NCI-H1436 (cell line): Measurements from ENCODE around the gene CILP2.

Experiments
- DNase-seq: peaks from one replicate; lab custom pipeline; 2025; lab: John Stamatoyannopoulos, UW

The CILP2 gene, protein sequence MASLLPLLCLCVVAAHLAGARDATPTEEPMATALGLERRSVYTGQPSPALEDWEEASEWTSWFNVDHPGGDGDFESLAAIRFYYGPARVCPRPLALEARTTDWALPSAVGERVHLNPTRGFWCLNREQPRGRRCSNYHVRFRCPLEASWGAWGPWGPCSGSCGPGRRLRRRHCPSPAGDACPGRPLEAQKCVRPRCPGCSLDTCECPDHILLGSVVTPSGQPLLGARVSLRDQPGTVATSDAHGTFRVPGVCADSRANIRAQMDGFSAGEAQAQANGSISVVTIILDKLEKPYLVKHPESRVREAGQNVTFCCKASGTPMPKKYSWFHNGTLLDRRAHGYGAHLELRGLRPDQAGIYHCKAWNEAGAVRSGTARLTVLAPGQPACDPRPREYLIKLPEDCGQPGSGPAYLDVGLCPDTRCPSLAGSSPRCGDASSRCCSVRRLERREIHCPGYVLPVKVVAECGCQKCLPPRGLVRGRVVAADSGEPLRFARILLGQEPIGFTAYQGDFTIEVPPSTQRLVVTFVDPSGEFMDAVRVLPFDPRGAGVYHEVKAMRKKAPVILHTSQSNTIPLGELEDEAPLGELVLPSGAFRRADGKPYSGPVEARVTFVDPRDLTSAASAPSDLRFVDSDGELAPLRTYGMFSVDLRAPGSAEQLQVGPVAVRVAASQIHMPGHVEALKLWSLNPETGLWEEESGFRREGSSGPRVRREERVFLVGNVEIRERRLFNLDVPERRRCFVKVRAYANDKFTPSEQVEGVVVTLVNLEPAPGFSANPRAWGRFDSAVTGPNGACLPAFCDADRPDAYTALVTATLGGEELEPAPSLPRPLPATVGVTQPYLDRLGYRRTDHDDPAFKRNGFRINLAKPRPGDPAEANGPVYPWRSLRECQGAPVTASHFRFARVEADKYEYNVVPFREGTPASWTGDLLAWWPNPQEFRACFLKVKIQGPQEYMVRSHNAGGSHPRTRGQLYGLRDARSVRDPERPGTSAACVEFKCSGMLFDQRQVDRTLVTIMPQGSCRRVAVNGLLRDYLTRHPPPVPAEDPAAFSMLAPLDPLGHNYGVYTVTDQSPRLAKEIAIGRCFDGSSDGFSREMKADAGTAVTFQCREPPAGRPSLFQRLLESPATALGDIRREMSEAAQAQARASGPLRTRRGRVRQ

DNA sequence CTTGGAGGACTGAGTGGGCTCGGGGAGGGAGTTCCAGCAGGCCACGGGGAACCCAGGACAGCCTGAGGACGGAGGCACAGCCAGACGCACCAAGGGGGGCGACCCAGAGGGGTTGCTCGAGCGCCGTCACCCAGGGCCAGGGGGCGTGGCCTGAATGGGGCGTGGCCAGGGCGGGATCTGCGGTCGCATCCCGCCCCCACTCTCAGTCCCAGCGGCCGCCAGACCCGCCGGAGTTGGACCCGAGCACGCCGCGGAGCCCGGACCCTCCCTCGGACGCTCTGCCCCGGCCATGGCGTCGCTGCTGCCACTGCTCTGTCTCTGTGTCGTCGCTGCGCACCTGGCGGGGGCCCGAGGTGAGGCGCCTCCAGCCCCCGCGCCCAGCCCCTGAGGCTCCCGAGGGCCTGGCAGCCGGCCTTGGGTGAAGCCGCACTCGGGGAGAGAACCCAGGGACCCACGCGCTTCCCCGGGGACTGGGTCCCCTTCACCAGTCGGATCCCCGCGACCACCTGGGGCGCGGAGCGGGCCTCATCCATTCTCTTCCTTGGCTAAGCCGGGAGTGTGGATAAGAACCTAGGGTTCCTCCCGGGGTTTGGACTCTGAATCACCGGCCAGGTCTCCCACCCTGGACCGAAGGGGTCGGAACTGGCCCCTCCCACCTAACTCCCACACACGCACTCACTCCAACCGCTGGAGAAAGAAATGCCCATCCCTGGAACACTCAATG is at the start of gene CILP2:
Gene CILP2 (plus strand): TSS at position 205 of the 724 bp plus-strand sequence. CDS start 85 bp downstream, at position 290.
- DNase-seq, result peak; percentile 65

DNA sequence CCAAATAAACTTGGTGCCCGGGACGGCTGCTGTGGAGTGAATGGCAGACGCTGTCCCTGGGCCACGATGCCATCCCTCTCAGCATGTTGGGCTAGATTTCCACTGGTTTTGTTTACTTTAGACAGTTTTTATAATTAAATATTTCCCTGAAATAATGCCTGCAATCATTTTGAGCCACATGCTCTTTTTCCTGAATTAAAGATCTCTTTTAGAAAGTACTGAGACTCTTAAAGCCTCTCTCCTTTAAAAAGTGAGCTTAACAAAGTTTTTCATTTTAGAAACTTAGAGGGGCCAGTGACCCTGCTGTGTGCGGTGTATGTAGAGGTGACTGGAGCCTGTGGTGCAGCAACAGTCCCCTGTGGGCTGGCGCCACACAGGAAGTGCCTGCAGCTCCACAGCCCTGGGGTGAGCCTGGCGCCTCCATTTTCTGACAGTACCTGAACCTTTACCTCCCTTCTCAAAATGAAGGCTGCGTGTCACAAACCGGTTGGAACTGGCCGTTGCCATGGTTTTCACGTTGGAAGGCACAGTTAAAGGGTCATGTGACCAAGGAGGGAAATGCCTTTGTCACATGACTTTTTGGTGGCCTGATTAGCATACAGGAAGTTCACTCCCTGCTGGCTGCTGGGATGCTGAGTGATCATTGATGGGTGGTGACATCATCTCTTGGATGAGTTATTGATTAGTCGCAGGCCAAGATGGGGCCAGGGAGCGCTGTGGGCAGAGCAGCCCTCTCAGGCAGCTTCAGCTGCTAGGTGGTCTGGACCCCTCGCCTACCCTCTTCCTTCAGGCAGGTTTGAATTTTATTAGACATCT is 49.0 kb upstream of the CILP2 start:
- peak; percentile 66 for DNase-seq

DNA sequence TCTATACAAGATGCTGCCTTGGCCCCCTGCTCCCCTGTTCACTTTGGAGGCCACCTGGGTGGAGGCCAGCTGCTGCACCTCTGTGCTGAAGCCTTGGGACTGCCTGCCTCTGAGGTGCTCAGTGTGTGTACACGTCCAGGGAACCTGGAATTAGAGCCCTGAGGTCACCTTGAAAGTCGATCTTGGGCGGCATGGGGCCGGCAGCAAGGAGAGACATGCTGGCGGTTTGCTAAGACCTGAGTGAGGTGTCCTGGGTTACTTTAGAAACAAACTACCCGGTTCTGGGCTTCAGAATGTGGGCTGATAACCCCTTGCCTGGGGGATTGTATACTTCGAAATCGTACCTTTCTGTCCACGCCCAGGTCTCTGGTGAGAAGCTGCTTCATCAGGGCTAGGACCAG is 48.3 kb upstream of the CILP2 start:
- no peak for DNase-seq

DNA sequence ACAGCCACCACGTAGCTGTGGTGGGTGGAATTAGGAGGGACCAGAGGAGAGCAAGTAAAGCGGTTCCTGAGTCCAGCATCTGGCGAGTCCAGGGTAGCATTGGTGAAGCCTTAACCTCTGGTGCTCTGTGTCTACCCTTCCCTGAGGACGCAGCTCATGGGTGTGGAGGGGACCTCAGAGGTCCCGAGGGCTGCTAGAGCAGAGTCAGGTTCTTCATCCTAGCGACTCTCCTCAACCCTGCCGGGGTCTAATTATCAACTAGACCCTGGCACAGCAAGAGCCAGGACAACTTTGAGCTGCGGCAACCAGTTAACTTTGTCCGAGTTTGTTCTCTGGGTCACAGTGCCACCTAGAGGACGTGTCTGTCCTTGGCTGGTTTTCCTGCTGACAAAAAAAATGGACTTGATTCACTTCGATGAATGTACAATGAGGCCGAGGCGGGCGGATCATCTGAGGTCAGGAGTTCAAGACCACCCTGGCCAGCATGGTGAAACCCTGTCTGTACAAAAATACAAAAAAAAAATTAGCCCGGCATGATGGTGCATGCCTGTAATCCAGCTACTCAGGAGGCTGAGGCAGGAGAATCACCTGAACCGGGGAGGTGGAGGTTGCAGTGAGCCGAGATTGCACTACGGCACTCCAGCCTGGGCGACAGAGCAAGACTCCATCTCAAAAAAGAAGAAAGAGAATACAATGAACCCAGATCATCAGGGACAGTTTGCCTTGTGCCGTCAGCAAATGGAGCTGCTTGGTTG is 47.7 kb upstream of the CILP2 start:
- peak; percentile 50 for DNase-seq

DNA sequence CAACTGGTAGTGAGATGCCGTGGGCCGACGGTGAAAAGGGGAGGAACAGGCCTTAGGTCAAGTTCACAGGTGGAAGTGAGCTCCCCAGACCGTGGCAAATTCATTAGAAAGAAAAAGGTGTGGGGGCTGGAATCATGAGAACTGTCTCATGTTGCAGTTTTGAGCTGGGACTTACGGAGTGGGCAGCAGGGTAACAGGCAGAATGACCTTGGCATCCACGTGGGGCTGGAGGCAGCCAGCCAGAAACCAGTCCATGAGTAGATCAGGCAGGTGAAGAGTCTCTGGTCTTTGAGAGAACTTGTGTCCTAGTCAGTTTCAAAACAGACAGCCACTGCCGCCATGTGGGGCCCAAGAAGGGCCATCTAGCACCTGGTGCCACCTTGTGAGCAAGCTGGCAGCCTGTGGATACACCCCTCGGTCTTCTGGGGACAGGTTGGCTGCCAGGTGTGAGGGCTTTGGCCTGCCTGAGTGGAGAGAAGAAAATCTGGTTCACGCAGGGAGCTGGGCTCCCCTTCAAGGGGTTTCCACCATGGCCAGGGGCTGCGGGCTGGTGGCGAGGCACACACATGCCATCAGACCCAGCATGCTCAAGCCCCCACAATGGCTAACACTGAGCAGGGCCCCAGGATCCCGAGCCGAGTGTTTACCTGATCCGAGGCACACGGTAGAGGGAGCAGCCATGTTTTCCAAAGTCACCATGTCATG is 46.6 kb upstream of the CILP2 start:
- no peak for DNase-seq

DNA sequence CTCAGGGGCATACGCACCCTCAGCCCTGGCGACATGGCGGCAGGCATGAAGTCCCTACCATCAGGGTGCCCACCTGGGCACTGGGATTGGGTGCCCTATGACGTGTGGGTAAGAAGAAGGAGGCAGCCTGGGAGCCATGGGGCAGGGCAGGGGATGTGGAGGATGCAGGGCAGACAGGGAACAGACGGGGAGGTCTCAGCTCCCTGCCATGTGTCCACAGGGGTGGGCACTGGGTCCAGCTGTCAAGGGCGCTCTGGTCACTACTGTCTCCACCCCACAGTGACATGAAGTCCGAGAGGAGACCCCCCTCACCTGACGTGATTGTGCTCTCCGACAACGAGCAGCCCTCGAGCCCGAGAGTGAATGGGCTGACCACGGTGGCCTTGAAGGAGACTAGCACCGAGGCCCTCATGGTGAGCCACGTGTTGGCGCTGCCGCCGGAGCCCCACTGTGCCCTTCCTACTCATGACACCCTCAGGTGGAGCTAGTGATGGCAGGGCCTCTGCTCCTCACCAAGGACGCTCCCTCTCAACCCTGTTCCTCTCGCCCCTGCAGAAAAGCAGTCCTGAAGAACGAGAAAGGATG is 45.9 kb upstream of the CILP2 start:
- DNase-seq, result no peak

DNA sequence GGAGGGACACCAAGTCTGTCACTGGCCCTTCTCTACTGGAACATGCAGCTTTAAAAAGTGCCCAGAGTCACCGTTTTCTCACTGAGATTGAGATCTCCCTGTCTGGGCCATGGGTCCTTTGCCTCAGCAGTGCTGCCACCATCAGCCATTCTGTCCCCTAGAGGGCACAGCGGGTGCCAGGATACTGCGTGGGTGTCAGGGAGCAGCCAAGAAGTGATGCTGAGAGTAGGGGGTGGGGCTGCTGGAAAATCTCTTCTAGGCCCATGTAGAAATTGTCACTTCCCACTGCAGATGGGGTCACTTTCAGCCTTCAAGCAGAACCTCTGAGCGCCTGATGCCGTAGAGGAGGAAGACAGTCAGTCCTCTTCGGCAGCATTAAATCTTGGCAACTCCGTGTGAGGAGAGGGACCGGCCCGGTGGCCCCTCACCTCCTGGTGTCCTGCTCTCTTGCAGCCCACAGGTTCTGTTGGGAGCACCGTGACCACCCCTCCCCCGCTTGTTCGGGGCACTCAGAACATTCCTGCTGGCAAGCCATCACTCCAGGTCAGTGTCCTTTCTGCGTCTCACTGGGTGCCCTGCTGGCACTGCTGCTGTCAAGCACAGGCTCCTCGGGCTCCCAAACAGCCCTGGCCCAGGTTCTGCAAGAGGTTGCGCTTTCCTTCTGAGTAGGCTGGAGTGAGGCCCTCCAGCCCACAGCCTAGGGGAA is 44.1 kb upstream of the CILP2 start:
- no peak for DNase-seq

DNA sequence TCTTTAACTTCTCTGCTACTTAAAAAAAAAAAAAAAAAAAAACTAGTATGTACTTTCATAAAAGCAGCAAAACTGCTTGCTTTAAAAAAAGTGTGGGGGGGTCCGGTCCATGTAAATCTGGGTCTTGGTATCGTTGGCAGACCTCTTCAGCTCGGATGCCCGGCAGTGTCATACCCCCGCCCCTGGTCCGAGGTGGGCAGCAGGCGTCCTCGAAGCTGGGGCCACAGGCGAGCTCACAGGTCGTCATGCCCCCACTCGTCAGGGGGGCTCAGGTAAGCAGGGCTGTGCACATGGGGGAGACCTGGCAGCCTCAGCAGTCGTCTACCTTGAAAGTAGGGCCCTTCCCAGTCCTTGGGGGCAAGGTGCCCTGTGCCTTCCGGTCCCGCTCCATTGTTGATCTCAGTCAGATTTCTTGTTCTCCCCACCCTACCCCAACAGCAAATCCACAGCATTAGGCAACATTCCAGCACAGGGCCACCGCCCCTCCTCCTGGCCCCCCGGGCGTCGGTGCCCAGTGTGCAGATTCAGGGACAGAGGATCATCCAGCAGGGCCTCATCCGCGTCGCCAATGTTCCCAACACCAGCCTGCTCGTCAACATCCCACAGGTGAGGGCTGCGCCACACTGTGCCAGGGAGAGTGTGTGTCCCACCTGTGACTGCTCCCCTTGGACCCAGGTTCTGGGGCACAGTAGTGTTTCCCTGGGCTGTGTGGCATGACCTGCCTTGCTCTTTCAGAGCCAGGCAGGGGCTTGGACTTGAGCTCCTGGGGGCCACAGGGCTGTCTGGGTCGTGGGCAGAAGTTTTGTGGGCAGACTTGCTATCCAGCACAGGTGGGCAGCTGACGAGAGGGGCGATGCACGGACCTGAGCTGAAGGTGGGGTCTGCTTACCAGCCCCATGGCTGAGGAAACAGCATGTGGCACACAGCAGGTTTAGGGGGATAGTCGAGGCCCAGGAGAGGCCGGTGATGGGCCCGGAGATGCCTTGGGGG is 42.2 kb upstream of the CILP2 start:
- DNase-seq, result no peak

DNA sequence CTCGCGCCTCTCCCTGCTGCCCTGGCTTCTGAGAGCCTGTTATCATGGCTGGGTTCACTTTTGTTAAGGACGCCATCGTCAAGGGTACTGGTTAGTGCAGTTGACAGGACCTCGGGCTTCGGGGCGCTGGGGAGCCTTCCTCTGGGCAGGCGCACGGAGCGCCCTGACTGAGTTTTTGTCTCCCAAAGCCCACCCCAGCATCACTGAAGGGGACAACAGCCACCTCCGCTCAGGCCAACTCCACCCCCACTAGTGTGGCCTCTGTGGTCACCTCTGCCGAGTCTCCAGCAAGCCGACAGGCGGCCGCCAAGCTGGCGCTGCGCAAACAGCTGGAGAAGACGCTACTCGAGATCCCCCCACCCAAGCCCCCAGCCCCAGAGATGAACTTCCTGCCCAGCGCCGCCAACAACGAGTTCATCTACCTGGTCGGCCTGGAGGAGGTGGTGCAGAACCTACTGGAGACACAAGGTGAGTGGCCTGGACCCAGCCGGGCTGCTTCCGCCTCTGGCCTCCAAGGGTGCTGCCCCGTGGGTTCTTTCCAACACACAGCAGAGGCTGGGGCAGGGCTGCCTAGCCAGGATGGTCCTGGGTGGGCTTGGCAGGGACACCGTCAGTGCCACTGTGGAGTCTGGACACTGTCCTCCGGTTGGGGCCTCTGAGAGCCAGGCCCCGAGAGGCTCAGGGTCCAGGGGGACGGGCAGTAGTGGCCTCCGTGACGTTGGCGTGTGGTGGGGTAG is 39.6 kb upstream of the CILP2 start:
- no peak for DNase-seq

DNA sequence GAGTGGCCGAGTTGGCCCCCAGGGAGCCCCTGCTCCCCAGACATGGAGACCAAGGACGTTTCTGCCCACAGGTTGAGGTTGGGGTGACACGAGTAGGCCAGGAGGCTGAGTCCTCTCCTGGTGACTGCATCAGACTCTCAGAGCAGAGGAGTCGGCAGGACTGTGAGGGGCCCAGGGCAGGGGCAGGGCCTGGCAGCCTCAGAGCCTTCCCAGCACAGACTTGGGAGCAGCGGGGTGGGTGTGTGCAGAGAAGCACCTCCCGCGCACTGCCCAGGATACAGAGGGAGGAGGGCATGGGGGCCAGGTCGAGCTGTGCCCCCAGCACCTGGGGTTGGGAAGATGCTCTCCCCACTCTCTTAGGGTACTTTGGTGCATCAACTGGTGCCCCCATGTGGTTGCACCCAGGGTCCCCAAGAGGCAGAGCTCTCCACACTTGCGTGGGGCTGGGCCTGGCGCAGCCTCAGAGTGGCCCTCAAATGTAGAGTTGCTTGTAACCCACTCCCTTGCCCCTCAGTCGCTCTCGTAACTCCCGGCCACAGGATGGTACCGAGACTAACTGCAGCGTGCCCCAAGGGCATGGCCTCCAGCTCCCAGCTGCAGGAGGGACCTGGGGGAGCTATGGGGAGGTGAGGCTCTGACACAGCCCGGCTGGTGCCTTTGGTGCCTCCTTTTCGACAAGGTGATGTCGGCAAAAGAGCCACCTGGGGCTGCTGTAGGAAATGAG is 38.6 kb upstream of the CILP2 start:
- DNase-seq, result no peak

DNA sequence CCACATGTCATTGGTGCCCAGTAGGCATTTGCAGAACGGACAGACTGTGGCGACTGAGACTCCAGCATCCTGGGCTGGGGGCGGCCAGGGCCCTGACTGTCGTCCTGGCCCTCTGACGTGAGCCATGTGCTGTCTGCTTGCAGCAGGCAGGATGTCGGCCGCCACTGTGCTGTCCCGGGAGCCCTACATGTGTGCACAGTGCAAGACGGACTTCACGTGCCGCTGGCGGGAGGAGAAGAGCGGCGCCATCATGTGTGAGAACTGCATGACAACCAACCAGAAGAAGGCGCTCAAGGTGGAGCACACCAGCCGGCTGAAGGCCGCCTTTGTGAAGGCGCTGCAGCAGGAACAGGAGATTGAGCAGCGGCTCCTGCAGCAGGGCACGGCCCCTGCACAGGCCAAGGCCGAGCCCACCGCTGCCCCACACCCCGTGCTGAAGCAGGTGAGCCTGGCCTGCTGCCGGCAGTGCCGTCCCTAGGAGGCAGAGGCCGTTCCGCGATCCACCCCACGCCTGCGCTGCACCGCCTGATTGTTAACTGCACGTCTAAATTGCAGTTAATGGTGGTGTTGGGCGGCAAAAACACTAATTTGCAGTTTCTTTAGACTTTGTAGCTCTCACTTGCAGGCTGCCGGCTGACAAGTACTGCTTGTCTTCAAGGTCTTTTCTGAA is 37.0 kb upstream of the CILP2 start:
- no peak for DNase-seq

DNA sequence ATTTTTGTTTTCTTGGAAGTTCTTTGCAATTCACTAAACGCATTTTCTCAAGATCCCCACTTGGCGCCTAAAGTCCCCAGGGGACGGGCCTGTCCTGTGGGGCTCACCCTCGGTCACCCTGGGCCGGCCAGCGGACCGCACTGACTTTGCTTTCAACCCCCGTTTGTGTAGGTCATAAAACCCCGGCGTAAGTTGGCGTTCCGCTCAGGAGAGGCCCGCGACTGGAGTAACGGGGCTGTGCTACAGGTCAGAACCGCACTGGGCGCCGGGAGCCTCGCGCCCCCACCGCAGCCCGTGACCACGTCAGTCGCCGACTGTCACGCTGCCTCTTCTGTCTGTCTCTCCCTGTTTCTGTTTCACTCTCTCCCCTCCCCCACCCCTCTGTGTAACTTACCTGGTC is 36.3 kb upstream of the CILP2 start:
- DNase-seq, result no peak

DNA sequence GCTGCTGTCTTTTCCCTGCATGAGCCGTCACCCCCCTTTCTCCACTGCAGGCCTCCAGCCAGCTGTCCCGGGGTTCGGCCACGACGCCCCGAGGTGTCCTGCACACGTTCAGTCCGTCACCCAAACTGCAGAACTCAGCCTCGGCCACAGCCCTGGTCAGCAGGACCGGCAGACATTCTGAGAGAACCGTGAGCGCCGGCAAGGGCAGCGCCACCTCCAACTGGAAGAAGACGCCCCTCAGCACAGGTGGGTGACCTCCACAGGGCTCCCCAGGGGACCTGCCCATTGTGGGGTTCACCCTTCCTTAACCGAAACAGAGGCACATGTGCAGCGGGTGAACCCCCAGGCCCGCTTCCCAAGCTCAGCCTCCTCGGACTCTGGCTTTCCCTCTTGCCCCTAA is 35.8 kb upstream of the CILP2 start:
- DNase-seq, result no peak

DNA sequence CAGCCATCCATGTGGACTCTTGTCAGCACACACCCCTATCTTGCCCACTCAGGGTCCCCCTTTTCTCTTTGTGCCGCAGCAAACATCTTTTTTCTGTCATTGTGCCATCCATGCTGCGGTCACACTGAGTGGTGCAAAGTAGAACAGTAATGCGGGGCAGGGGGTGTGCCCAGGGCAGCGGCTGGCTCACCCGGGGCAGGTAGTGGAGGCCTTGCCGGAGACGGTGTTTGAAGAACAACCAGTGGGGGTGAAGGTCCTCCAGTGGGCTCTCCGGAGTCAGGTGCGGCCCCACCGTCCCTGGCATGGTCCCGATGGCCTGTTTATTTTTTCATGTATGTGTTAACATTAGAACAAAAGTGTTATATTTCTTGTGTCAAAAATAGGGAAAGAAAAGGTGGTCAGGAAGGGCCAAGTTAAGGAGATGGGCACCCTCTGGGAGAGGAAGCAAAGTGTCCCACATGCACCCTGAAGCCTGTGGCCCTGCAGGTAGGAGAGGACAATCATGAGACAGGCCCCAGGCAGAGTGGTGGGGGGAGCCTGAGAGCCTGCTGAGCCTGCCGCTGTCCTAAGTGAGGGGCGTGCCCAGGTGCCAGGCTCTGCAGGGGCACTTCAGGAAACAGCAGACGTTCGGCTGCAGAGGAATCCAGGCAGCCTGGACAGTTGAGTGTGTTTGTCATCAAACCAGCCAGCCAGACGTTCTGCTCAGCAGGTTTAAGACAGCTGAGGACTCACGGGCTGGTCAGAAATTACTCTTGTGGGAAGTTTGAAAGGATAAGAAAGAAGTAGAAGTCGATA is 35.1 kb upstream of the CILP2 start:
- no peak for DNase-seq
